ENCODE data around the gene WFDC11.

The WFDC11 gene

DNA sequence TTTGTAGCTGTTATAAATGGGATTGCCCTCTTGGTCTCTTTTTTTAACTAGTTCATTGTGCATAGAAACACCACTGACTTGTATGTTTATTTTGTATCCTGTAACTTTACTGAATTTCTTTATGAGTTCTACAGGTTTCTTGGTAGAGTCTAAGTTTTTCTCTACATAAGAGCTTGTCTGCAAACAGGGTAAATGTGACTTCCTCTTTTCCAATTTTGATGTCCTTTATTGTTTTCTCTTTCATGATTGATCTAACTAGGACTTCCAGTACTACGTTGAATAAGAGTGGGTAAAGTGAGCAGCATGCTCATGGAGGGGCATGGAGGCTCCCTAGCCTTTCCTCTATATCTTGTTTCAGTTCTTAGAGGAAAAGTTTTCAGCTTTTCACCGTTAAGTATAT is 43.5 kb downstream of the WFDC11 start:
- DNase-seq (ENCODE audit: low read depth in 3 of 3, low spot score in 1 of 3): no peak

GRCh38 chr20:45621593-45621992 is 48.4 kb downstream of the WFDC11 start:
- no peak for DNase-seq (ENCODE audit: low read depth in 3 of 3, low spot score in 1 of 3)

DNA sequence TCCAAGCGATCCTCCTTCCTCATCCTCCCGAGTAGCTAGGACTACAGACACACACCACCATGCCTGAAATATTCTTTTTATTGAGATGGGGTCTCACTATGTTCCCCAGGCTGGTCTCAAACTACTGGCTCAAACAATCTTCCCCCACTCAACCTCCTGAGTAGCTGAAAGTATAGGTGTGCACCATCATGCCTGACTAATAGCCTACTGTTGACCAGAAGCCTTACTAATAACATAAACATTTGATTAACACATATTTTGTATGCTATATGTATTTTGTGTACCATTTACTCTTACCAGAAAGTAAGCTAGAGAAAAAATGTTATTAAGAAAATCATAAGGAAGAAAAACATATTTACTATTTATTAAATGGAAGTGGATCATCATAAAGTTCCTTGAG is 52.4 kb downstream of the WFDC11 start:
- no peak for DNase-seq (ENCODE audit: low read depth in 3 of 3, low spot score in 1 of 3)

DNA sequence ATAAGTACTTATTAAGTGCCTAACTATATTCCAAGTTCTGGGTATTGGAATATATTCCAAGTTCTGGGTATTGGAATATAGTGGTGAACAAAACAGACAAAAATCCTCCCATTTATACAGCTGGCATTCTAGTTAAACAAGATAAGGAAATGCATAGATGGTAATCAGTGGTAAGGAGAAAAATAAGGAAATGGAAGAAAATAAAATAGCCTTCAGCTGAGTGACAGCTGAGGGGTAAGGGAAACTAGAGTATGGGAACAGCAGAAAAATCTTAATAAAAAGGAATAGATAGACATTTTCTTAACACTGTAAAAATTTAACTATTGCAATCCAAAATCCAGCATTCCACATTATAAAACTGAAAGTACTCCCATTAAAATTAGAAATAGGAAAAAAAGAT is 57.7 kb downstream of the WFDC11 start:
- DNase-seq (ENCODE audit: low read depth in 3 of 3, low spot score in 1 of 3): no peak

DNA sequence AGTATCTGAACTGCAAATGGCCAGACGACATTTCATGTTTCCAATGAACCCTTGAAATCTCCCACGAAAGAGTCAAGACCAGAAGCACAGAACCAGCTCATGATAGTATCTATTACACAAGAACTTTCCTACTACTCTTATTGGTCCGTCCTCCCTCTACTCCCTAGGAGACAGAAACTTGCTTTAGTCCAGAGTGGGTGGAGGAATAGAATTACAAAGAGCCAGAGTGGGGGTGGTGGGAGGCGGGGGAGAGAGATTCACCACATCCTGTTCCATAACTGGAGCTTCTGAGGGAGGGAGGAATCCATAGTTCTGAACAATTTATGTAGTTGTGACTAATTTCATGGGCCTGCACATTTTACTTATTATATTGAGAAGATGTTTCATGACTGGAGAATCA is 59.0 kb downstream of the WFDC11 start:
- DNase-seq (ENCODE audit: low read depth in 3 of 3, low spot score in 1 of 3): peak in 1 of 3 donors; percentile 2

GRCh38 chr20:45607810-45608209 is 62.2 kb downstream of the WFDC11 start:
- DNase-seq (ENCODE audit: low read depth in 3 of 3, low spot score in 1 of 3): no peak
